Activated naive CD4-positive, alpha-beta T cell (primary cell): ENCODE data around the gene DDX11.
A peak's percentile ranks its signal among the peaks of the same experiment; 100 is the strongest.
"Not testable (repeated sequence)": the region's sequence is repeated elsewhere in the genome, so short reads cannot be mapped to it uniquely, and the experiment has no call there.

Source experiments
- DNase-seq, 4 experiments: peaks; one replicate each; lab custom pipeline; 2025; lab: John Stamatoyannopoulos, UW

DDX11 gene

GRCh38 chr12:31073527-31074332 is at the start of gene DDX11:
Gene DDX11 (plus strand): TSS chr12:31073860. CDS start chr12:31078394, 4,534 bp downstream.
- DNase-seq, result peak; percentile 81 to 87 (median 84)

- DNase-seq, result no peak
These were observed 47.5 kb upstream of the DDX11 start for GRCh38 chr12:31026202-31026601.

- DNase-seq, result not testable (repeated sequence)
These were observed 46.7 kb upstream of the DDX11 start for GRCh38 chr12:31027006-31027405.

GRCh38 chr12:31029468-31029867 is 44.2 kb upstream of the DDX11 start:
- no peak for DNase-seq

- DNase-seq, result no peak
These were observed 43.6 kb upstream of the DDX11 start for GRCh38 chr12:31029916-31030562.

- no peak for DNase-seq
These were observed 41.7 kb upstream of the DDX11 start for GRCh38 chr12:31031951-31032335.

- DNase-seq, result no peak
These were observed 40.5 kb upstream of the DDX11 start for GRCh38 chr12:31033146-31033545.

GRCh38 chr12:31033681-31034080 is 40.0 kb upstream of the DDX11 start:
- no peak for DNase-seq

- no peak for DNase-seq
These were observed 39.3 kb upstream of the DDX11 start for GRCh38 chr12:31034372-31034771.

GRCh38 chr12:31035226-31035625 is 38.4 kb upstream of the DDX11 start:
- no peak for DNase-seq

GRCh38 chr12:31035967-31036665 is 37.5 kb upstream of the DDX11 start:
- DNase-seq, result no peak

GRCh38 chr12:31037028-31037427 is 36.6 kb upstream of the DDX11 start:
- no peak for DNase-seq

GRCh38 chr12:31037931-31038330 is 35.7 kb upstream of the DDX11 start:
- no peak for DNase-seq

- no peak for DNase-seq
These were observed 32.6 kb upstream of the DDX11 start for GRCh38 chr12:31041033-31041564.

- not testable (repeated sequence) for DNase-seq
These were observed 23.5 kb upstream of the DDX11 start for GRCh38 chr12:31050143-31050542.

GRCh38 chr12:31050548-31050947 is 23.1 kb upstream of the DDX11 start:
- not testable (repeated sequence) for DNase-seq

- DNase-seq, result not testable (repeated sequence)
These were observed 22.0 kb upstream of the DDX11 start for GRCh38 chr12:31051692-31052091.

GRCh38 chr12:31052121-31052520 is 21.5 kb upstream of the DDX11 start:
- not testable (repeated sequence) for DNase-seq

GRCh38 chr12:31052666-31053439 is 20.8 kb upstream of the DDX11 start:
- DNase-seq, result not testable (repeated sequence)

- not testable (repeated sequence) for DNase-seq
These were observed 19.7 kb upstream of the DDX11 start for GRCh38 chr12:31053944-31054343.

- DNase-seq, result no peak
These were observed 16.0 kb upstream of the DDX11 start for GRCh38 chr12:31057671-31058070.

GRCh38 chr12:31066196-31066595 is 7.5 kb upstream of the DDX11 start:
- not testable (repeated sequence) for DNase-seq
